HCT116 (cell line): ENCODE measurements around the gene GTF2A1. TPM values are rescaled to one million over a fixed set of nuclear protein-coding genes. Genes with fewer than 3 reads are reported as not detected.

Experiments
- ATAC-seq: fragments of 200-7000 bp; cut with Tn5 transposase; 2 replicates; pipeline ENCODE4 v1.9.1; 2020; ENCODE audit warnings: mild to moderate bottlenecking, moderate library complexity
- BruUV-seq: library from RNA; stranded (reverse); fragments of 400-500 nt; replicated peaks from 2 replicates; lab custom pipeline; 2021; lab: Mats Ljungman, UMichigan
- CTCF ChIA-PET: fragments of 300-600 bp; sonication (Branson Sonifier 250); formaldehyde crosslinking; loops from one replicate; lab custom pipeline; 2021; ENCODE audit warnings: antibody characterized with exemption; lab: Charles Lee
- POLR2A ChIA-PET: fragments of 300-600, 350-600 bp; sonication (Branson Sonifier 250); formaldehyde crosslinking; loops from one replicate; lab custom pipeline; 2021; ENCODE audit warnings: antibody characterized with exemption; lab: Charles Lee
- RAD21 ChIA-PET, 2 experiments: fragments of 300-600 bp; sonication (Branson Sonifier 250); formaldehyde crosslinking; loops; one replicate each; lab custom pipeline; 2023; ENCODE audit warnings: low total read pairs in 2 of 2; ENCODE audit not compliant: uncharacterized antibody in 2 of 2, unreplicated experiment in 2 of 2, low non-redundant PET in 1 of 2; lab: Charles Lee
- DNase-seq: peaks from one replicate; pipeline ENCODE4 v3.0.0-alpha.2; 2010; ENCODE audit warnings: low read depth, low spot score
- H2AFZ ChIP-seq: fragments of 200-600 bp; shearing (Covaris generic), sonication (generic); 2 replicates; pipeline ENCODE4 v1.6.1; 2017; ENCODE audit warnings: low read depth, mixed run types, mixed read lengths, antibody characterized with exemption, low read length; ENCODE audit not compliant: poor library complexity, severe bottlenecking
- H3K27ac ChIP-seq: 2 replicates; pipeline ENCODE4 v1.5.1; 2012; ENCODE audit warnings: low read depth, low read length
- H3K27me3 ChIP-seq: fragments of 200-600 bp; sonication (generic); 2 replicates; pipeline ENCODE4 v1.6.1; 2016; ENCODE audit warnings: mixed run types, low read length, mixed read lengths; ENCODE audit not compliant: insufficient read depth
- H3K36me3 ChIP-seq, 2 experiments: fragments of 200-500 bp in 1 of 2; fragments of 200-600 bp in 1 of 2; sonication (Bioruptor generic) in 1 of 2; sonication (generic) in 1 of 2; 2 replicates each; pipeline versions ENCODE4 v1.5.1 to v1.6.1; 2014 to 2016; ENCODE audit warnings: low read length in 2 of 2, inconsistent platforms in 1 of 2, mixed read lengths in 1 of 2, mixed run types in 1 of 2; ENCODE audit not compliant: insufficient read depth in 2 of 2, control insufficient read depth in 1 of 2
- H3K4me1 ChIP-seq, 2 experiments: fragments of 200-600 bp in 1 of 2; sonication (generic) in 1 of 2; 2 replicates each; pipeline versions ENCODE4 v1.5.1 to v1.6.1; 2012 to 2017; ENCODE audit warnings: low read length in 2 of 2, inconsistent platforms in 1 of 2, mild to moderate bottlenecking in 1 of 2, mixed read lengths in 1 of 2, mixed run types in 1 of 2, moderate library complexity in 1 of 2; ENCODE audit not compliant: insufficient read depth in 2 of 2, control insufficient read depth in 1 of 2
- H3K4me2 ChIP-seq: fragments of 200-600 bp; sonication (generic); 2 replicates; pipeline ENCODE4 v1.6.1; 2017; ENCODE audit warnings: mixed run types, low read length, mixed read lengths
- H3K4me3 ChIP-seq, 2 experiments: fragments of 200-600 bp in 1 of 2; sonication (generic) in 1 of 2; replicated peaks in 1 of 2; 2 replicates each; pipeline ENCODE4 v1.5.1; 2011 to 2016; ENCODE audit warnings: low read length in 2 of 2, control low read depth in 1 of 2, low read depth in 1 of 2, mild to moderate bottlenecking in 1 of 2, mixed read lengths in 1 of 2, mixed run types in 1 of 2
- H3K79me2 ChIP-seq: fragments of 200-600 bp; sonication (generic); 2 replicates; pipeline ENCODE4 v1.6.1; 2017; ENCODE audit warnings: mild to moderate bottlenecking, mixed run types, low read length, moderate library complexity, mixed read lengths; ENCODE audit not compliant: insufficient read depth
- H3K9ac ChIP-seq: fragments of 200-600 bp; sonication (generic); 2 replicates; pipeline ENCODE4 v1.6.1; 2016; ENCODE audit warnings: low read length, mixed read lengths
- H3K9me2 ChIP-seq: fragments of 200-600 bp; sonication (generic), shearing (Covaris generic); 2 replicates; pipeline ENCODE4 v1.6.1; 2017; ENCODE audit warnings: mixed run types, mild to moderate bottlenecking, moderate library complexity; ENCODE audit not compliant: insufficient read depth
- H3K9me3 ChIP-seq, 2 experiments: fragments of 200-500 bp in 1 of 2; fragments of 200-600 bp in 1 of 2; sonication (Bioruptor generic) in 1 of 2; sonication (generic) in 1 of 2; 2 replicates each; pipeline ENCODE4 v1.6.1; 2014 to 2017; ENCODE audit warnings: low read length in 2 of 2, mixed read lengths in 2 of 2, inconsistent platforms in 1 of 2, low read depth in 1 of 2, mild to moderate bottlenecking in 1 of 2, mixed run types in 1 of 2, moderate library complexity in 1 of 2; ENCODE audit not compliant: control insufficient read depth in 1 of 2, insufficient read depth in 1 of 2
- H4K20me1 ChIP-seq: fragments of 200-600 bp; sonication (generic), shearing (Covaris generic); 2 replicates; pipeline ENCODE4 v1.6.1; 2017; ENCODE audit warnings: mixed run types, mild to moderate bottlenecking, moderate library complexity; ENCODE audit not compliant: insufficient read depth
- ATF3 ChIP-seq: IDR thresholded peaks from 2 replicates; pipeline ENCODE4 v1.6.1; 2012
- CBX3 ChIP-seq: IDR thresholded peaks from 2 replicates; pipeline ENCODE4 v1.6.1; 2012; ENCODE audit warnings: low read depth
- CEBPB ChIP-seq: IDR thresholded peaks from 2 replicates; pipeline ENCODE4 v1.6.1; 2012; ENCODE audit warnings: low read depth
- EGR1 ChIP-seq: IDR thresholded peaks from 2 replicates; pipeline ENCODE4 v1.6.1; 2012; ENCODE audit warnings: low read depth
- ELF1 ChIP-seq: IDR thresholded peaks from 2 replicates; pipeline ENCODE4 v1.6.1; 2012; ENCODE audit warnings: low read depth, borderline replicate concordance
- EZH2 ChIP-seq: fragments of 200-600 bp; sonication (generic); IDR thresholded peaks from 2 replicates; pipeline ENCODE4 v1.6.1; 2017; ENCODE audit warnings: antibody characterized with exemption, mixed run types
- EZH2phosphoT487 ChIP-seq: fragments of 200-600 bp; IDR thresholded peaks from 2 replicates; pipeline ENCODE4 v1.6.1; 2018; ENCODE audit warnings: antibody characterized with exemption, borderline replicate concordance
- FOSL1 ChIP-seq: IDR thresholded peaks from 2 replicates; pipeline ENCODE4 v1.6.1; 2012; ENCODE audit warnings: low read depth
- MAX ChIP-seq: IDR thresholded peaks from 2 replicates; pipeline ENCODE4 v1.6.1; 2012
- POLR2A ChIP-seq: IDR thresholded peaks from 2 replicates; pipeline ENCODE4 v1.7.0; 2011; ENCODE audit warnings: borderline replicate concordance; ENCODE audit not compliant: insufficient read depth, insufficient read length; ENCODE audit errors: extremely low read depth
- POLR2AphosphoS5 ChIP-seq: IDR thresholded peaks from 2 replicates; pipeline ENCODE4 v1.6.1; 2011; ENCODE audit warnings: mild to moderate bottlenecking, low read depth, low read length, moderate library complexity
- RAD21 ChIP-seq: IDR thresholded peaks from 2 replicates; pipeline ENCODE4 v1.6.1; 2012; ENCODE audit warnings: low read depth, mild to moderate bottlenecking
- REST ChIP-seq: IDR thresholded peaks from 2 replicates; pipeline ENCODE4 v1.6.1; 2012; ENCODE audit warnings: low read depth
- SIN3A ChIP-seq: IDR thresholded peaks from 2 replicates; pipeline ENCODE4 v1.6.1; 2012; ENCODE audit warnings: low read depth
- SP1 ChIP-seq: IDR thresholded peaks from 2 replicates; pipeline ENCODE4 v1.6.1; 2012; ENCODE audit warnings: low read depth
- SRF ChIP-seq: IDR thresholded peaks from 2 replicates; pipeline ENCODE4 v1.6.1; 2012; ENCODE audit warnings: low read depth
- TCF7L2 ChIP-seq: IDR thresholded peaks from 2 replicates; pipeline ENCODE4 v1.7.0; 2011; ENCODE audit warnings: borderline replicate concordance, inconsistent platforms; ENCODE audit not compliant: insufficient read depth, insufficient read length; ENCODE audit errors: extremely low read depth
- YY1 ChIP-seq: IDR thresholded peaks from 2 replicates; pipeline ENCODE4 v1.6.1; 2011; ENCODE audit warnings: low read length, low read depth, moderate library complexity, mild to moderate bottlenecking; ENCODE audit not compliant: insufficient replicate concordance; ENCODE audit errors: extremely low read depth
- ZBTB33 ChIP-seq: IDR thresholded peaks from 2 replicates; pipeline ENCODE4 v1.6.1; 2011; ENCODE audit warnings: mild to moderate bottlenecking, low read length, moderate library complexity; ENCODE audit not compliant: insufficient replicate concordance; ENCODE audit errors: extremely low read depth
- ZFX ChIP-seq: fragments of 450-650 bp; IDR thresholded peaks from 2 replicates; pipeline ENCODE4 v1.6.1; 2017
- intact Hi-C: fragments of 100-400 bp; cut with micrococcal nuclease; formaldehyde crosslinking; loops from 2 replicates; pipeline ENCODE4 v1.10.0; 2022
- total RNA-seq: library from RNA; stranded (reverse); gene quantifications from one replicate; pipeline ENCODE4 v1.2.1, GENCODE V29; 2021; ENCODE audit not compliant: unreplicated experiment

Gene GTF2A1
- total RNA-seq, 1 experiment from 2014 or later = 39.7 TPM

GRCh38 chr14:81164167-81164774 is 56.5 kb downstream of the GTF2A1 start:
- ChIA-PET POLR2A (interaction anchor here (0.7 kb wide), 1 partner anchor 55 kb away, joined by 3 read pairs; no protein-coding TSS in a partner anchor), RAD21 (interaction anchor here in 1 of 2 experiments (2.0 kb wide), 1 partner anchor 168 kb away, joined by 7 read pairs; no protein-coding TSS in a partner anchor), CTCF (interaction anchor here (1.1 to 4.9 kb wide), 6 partner anchors 10 to 178 kb away, joined by 3 to 36 read pairs (median 4); no protein-coding TSS in a partner anchor)
- no peak overlapping the region for H3K9ac ChIP-seq
- ATAC-seq = peak; percentile 99
- no peaks in the 10 kb centered on the region for H3K9me2 ChIP-seq
- H3K4me1 ChIP-seq = peaks cover 0 to 19% of the 10 kb centered on the region in 2 experiments; a peak in 3 of 4 replicates
- BruUV-seq = no TSS peak
- H3K4me2 ChIP-seq = peak overlapping the region; percentile 17
- intact Hi-C loops = loop anchor here (1.0 to 2.0 kb wide), 2 partner anchors 168 to 209 kb away; partner anchors contain the start of gene TSHR
- no peaks in the 10 kb centered on the region for H4K20me1 ChIP-seq
- H3K27ac ChIP-seq = no peak overlapping the region
- H3K36me3 ChIP-seq = no peaks in the 10 kb centered on the region
- H3K9me3 ChIP-seq = no peaks in the 10 kb centered on the region
- peak; percentile 83 for DNase-seq
- H3K79me2 ChIP-seq = no peaks in the 10 kb centered on the region
- no peak overlapping the region for H3K4me3 ChIP-seq
- H3K27me3 ChIP-seq = no peaks in the 10 kb centered on the region
- peak overlapping the region; percentile 49 for H2AFZ ChIP-seq
- TF ChIP-seq POLR2A = no peak
- no peak for TF ChIP-seq POLR2AphosphoS5
- TF ChIP-seq CEBPB = no peak
- TF ChIP-seq MAX = peak; percentile 51; the same call in 1 of the 2 replicates
- TF ChIP-seq ELF1 = no peak
- no peak for TF ChIP-seq EGR1
- TF ChIP-seq ZBTB33 = no peak
- peak; percentile 32; the same call in 1 of the 2 replicates for TF ChIP-seq FOSL1
- peak; percentile 71 for TF ChIP-seq YY1
- TF ChIP-seq SIN3A = no peak
- no peak for TF ChIP-seq SRF
- no peak for TF ChIP-seq REST
- TF ChIP-seq ZFX = no peak
- no peak for TF ChIP-seq ATF3
- peak; percentile 78 for TF ChIP-seq RAD21
- TF ChIP-seq TCF7L2 = no peak
- TF ChIP-seq CBX3 = peak; percentile 61; the same call in 1 of the 2 replicates
- TF ChIP-seq SP1 = no peak
- TF ChIP-seq EZH2 = no peak
- TF ChIP-seq EZH2phosphoT487 = no peak
